Gastrocnemius medialis (tissue), 4 donors: ENCODE measurements around the gene RIOK2.

Experiments used
- CTCF ChIP-seq, 5 experiments: fragments of 450-650 bp in 3 of 5; fragments of 200-600 bp in 2 of 5; sonication (generic) in 2 of 5; IDR thresholded peaks in 4 of 5; conservative IDR thresholded peaks in 1 of 5; 1 replicate in 4 of 5; 2 replicates in 1 of 5; pipeline ENCODE4 v1.5.1; 2016 to 2019; ENCODE audit warnings: antibody characterized with exemption in 5 of 5, mild to moderate bottlenecking in 3 of 5, moderate library complexity in 3 of 5
- POLR2A ChIP-seq, 2 donors: fragments of 450-650 bp; IDR thresholded peaks; one replicate each; pipeline ENCODE4 v1.6.1; 2017; ENCODE audit warnings: antibody characterized with exemption in 2 of 2, mild to moderate bottlenecking in 2 of 2, moderate library complexity in 2 of 2

- no peak for TF ChIP-seq CTCF (IDR thresholded peaks at IDR 0.05 in 4 of 5, conservative IDR thresholded peaks at IDR 0.05 in 1 of 5)
- no peak for TF ChIP-seq POLR2A (IDR thresholded peaks at IDR 0.05)
Measured at GRCh38 chr5:97141031-97141430, 42.0 kb downstream of the RIOK2 start.
